GM19238 (cell line): ENCODE data around the gene PLB1.

ENCODE experiments used
- DNase-seq: peaks from one replicate; pipeline ENCODE4 v3.0.0; 2011; ENCODE audit warnings: low spot score; ENCODE audit not compliant: insufficient read length

The PLB1 gene

DNA sequence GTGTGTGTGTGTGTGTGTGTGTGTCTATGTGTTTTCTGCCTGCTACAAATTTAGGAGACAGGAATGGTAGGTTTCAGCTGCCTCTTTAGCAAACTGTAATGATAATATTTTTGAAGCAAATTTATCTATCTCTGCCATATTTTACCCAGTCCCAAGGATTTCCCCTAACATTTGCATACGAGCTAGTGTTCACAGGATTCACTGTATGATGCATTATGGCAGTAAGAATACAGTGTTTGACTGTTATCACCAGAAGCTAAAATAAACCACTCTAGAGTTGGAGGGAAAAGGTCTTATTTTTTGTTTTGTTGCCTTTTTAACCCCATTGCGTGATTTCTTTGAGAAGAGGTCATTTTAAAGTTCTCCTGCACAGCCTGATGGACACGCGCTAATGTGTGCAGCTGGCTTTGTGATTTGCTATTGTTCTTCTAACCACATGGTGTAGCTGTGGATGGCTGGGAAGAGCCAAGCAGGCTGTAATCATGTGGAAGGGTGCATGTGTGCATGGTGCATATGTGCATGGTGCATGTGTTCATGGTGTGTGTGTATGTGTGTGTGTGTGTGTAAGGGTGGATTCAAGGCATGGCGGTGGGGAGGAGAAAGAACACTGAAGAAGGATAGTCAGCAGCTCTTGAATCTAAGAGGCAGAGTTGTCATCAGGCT is 62.4 kb downstream of the PLB1 start:
- no peak for DNase-seq

GRCh38 chr2:28558918-28559317 is 63.1 kb downstream of the PLB1 start:
- no peak for DNase-seq

- no peak for DNase-seq
Measured at GRCh38 chr2:28563869-28564268, 68.0 kb downstream of the PLB1 start.

DNA sequence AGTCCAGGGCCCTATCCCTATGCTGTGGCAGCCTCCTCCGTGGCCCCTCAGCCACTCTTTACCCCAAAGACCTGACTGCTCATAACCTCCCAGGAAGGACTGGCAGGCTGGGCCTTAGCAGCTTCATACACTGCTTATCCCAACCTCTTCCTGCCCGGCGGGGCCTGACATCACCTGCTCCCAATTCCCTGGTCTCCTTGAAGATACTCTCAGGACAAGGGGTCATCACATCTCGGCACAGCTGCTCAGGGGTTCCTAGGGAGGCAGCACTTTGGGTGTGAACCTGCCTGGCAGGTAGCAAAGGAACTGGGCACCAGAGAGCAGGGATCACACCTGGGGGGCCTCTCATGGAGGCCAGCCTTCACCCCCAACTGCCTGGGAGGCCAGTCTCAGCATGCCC is 68.5 kb downstream of the PLB1 start:
- DNase-seq, result no peak

GRCh38 chr2:28565033-28565432 is 69.2 kb downstream of the PLB1 start:
- DNase-seq, result no peak

DNA sequence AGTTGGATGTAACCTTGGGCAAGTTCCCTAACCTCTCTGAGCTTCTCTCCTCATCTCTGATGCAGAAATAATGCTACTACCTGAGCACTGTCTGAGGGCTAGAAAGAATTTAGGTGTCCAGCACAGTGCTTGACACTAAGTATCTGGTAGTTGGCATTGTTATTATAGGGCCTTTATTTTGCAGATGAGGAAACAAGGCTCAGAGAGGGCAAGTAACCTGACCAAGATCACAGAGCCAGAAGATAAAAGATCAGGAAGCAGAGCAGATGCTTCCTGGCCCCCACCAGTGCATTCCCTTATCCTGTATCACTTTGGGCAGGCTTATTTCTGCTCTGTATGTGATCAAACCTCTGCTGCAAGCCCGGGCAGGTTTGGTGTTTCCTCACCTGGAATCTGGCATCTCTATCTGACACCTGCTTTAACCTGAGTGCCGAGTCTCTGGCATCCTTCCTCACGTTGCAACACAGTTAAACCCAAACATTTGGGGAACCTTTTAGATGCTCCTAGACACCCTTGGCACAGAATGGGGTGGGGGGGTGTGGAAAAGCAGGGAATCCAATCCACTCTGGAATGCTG is 69.9 kb downstream of the PLB1 start:
- no peak for DNase-seq

DNA sequence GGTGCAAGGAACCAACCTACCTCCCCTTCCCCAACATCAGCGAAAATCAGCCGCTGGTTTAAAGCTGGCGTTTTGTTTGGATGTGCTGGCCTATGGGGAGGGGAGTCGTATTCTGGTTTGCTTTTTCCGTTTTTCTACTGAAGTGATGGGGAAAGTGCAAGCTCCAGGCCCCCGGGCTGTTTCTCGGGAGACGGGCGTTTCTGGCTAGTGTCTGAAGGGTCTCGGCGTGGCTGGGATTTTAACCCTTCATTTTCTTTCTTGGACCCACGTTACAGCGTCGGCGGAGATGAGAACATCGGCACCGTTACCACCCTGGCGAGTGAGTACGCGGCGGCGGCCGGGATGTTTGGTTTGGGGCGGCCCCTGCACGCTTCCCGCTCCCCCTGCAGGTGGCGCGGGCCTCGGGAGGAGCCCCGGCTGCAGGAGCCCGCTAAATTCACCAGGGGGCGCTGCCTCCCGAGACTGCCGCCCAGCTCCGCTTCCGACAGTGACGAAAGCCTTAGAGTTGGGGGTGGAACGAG is 70.7 kb downstream of the PLB1 start:
- DNase-seq, result peak; percentile 89

DNA sequence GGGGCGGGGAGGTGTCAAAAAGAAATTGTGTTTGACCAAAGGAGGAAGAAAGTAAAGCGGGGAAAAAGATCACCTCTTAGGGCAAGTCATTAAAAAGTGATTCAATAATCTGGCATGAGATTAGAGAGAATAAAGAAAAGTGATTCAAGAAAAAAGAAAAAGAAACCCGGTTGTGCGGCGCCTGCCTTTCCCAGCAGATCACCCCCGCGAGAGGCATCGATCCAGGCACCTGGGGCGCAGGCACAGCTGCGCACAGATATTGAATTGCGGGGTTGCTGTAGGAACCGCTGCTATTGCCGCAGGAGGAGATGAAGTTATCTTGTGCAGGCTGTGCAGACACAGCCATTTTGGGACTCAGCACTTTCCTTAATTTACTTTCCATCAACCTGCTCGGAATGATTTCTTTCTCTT is 71.2 kb downstream of the PLB1 start:
- no peak for DNase-seq

- no peak for DNase-seq
Measured at GRCh38 chr2:28568036-28568435, 72.2 kb downstream of the PLB1 start.

GRCh38 chr2:28568533-28568932 is 72.7 kb downstream of the PLB1 start:
- DNase-seq, result no peak

- no peak for DNase-seq
Measured at GRCh38 chr2:28570431-28570830, 74.6 kb downstream of the PLB1 start.

- DNase-seq, result no peak
Measured at GRCh38 chr2:28576714-28577113, 80.9 kb downstream of the PLB1 start.

- DNase-seq, result no peak
Measured at GRCh38 chr2:28577791-28578680, 82.2 kb downstream of the PLB1 start.

GRCh38 chr2:28578774-28579173 is 82.9 kb downstream of the PLB1 start:
- no peak for DNase-seq

GRCh38 chr2:28579606-28580005 is 83.7 kb downstream of the PLB1 start:
- DNase-seq, result no peak

DNA sequence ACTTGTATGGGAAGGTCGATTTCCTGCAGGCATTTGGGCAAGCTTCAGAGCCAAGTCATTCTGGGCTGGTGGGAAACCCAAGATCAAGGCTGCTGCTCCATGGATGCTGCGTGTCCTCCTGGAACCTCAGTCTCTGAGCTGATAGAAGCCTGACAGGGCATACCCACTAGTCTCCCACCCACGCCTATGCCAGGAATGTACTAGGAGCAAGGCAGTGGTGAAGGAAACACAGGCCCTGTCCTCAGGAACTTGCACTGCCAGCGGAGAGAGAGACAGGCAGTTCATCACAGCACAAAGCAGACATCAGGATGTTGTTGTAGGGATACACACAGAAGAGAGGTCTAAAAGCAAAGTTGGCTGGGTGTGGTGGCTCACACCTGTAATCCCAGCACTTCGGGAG is 84.2 kb downstream of the PLB1 start:
- DNase-seq, result no peak

GRCh38 chr2:28581312-28581711 is 85.5 kb downstream of the PLB1 start:
- no peak for DNase-seq

DNA sequence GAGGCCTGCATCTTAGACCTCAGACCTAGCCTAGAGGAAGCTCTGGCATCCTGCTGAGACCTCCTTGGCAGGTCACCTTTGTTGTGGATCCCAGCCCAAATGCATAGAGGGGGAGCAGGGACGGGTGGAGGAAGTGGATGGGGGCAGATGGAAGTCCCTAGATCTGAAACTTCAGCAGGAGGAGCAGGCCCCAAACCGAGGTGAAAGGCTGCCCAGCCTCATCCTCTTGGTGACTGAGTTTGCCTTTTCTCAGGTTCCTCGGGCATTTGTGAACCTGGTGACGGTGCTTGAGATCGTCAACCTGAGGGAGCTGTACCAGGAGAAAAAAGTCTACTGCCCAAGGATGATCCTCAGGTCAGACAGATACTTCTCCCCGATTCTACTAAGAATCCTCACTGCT is 86.3 kb downstream of the PLB1 start:
- DNase-seq, result no peak

- no peak for DNase-seq
Measured at GRCh38 chr2:28582595-28582994, 86.7 kb downstream of the PLB1 start.

DNA sequence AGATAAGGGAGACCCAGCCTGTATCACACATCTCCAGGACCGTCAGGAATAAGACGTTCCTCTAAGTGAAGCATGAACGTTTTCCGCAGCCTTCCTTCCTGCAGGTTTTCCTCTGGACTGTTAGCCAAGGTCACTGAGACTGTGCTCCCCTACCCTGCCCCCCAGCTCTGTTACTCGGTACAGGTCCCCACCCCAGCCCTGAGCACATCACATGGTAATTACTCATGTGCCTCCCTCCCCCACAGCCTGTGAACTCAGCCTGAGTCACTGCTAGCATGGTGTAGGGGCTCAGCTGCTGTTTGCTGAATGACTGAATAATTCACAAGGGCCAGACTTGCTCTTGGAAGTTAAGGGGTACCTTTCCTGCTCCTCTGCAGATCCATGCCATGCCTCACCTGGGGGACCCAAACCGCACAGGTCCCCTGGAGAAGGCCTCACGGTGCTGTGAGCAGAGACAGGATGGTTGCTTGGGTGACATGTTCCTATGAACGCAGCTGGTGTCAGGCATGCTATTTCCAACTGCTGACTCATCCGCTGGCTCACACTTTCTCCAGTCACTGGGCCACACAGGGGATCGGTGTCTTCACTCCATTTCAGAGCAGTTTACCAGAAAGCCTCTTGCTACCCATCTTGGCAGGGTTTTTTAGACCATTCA is 88.2 kb downstream of the PLB1 start:
- no peak for DNase-seq

DNA sequence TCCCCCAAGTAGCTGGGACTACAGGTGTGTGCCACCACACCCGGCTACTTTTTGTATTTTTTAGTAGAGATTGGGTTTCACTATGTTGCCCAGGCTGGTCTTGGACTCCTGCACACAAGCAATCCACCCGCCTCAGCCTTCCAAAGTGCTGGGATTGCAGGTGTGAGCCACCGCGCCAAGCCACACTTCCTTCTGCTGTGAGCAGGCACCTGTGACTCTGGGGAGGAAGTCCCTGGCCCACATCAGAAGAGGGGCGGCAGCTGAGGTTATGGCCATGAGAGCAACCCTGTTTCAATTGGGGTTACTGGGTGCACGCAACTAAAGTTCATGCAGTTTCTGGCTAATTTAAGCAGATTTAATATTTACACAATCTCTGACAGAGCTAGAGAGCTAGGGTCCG is 91.0 kb downstream of the PLB1 start:
- DNase-seq, result no peak
